ENCODE data around the gene APMAP.

GRCh38 chr20:24972341-24972740 lies 20.2 kb downstream of the APMAP start:
- no peak for TF ChIP-seq POLR2A (IDR thresholded peaks at IDR 0.05; ENCODE audit: low read length)
- no peak for TF ChIP-seq GATA1 (IDR thresholded peaks at IDR 0.05; ENCODE audit: low read depth, low read length)
